ENCODE results near the gene DCST1. TPM values are rescaled to one million over a fixed set of nuclear protein-coding genes. Genes with fewer than 3 reads are reported as not detected.

DCST1 gene
- total and polyA plus RNA-seq, 2 of the 13 experiments (the other 11 are each of a cell fraction or from before 2014, with no cell fraction given) = 0.04 TPM; not detected in 1

DNA sequence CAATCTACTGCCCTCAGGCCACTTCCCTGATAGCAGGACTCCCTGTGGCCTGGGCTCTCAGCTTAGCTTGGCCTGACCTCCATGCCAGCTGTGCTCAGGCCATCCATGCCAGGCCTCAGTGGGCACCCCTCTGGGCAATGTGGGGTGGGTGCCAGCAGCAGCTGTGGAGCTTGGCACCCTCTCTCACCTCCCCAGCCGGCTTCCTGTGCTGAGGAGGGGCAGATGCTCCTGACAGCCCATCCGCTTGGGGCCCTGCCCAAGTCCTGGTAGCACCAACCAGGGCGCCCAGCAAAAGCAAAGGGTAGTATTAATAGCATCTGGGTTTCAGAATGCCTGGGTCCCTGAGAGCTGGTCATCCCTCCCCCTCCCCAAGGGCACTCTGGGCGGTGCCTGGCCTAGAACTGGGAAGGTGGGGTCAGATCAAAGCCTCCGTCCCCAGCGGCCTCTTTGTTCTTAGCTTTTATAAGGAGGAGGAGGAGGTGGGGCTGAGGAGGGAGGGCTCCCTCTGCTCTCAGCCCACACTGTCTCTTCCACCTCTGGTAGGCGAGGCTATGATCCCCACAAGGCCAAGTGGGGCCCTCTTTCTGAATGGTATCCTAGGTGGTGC lies 36.0 kb downstream of the DCST1 start (continued):
- TF ChIP-seq, protein P1, sequence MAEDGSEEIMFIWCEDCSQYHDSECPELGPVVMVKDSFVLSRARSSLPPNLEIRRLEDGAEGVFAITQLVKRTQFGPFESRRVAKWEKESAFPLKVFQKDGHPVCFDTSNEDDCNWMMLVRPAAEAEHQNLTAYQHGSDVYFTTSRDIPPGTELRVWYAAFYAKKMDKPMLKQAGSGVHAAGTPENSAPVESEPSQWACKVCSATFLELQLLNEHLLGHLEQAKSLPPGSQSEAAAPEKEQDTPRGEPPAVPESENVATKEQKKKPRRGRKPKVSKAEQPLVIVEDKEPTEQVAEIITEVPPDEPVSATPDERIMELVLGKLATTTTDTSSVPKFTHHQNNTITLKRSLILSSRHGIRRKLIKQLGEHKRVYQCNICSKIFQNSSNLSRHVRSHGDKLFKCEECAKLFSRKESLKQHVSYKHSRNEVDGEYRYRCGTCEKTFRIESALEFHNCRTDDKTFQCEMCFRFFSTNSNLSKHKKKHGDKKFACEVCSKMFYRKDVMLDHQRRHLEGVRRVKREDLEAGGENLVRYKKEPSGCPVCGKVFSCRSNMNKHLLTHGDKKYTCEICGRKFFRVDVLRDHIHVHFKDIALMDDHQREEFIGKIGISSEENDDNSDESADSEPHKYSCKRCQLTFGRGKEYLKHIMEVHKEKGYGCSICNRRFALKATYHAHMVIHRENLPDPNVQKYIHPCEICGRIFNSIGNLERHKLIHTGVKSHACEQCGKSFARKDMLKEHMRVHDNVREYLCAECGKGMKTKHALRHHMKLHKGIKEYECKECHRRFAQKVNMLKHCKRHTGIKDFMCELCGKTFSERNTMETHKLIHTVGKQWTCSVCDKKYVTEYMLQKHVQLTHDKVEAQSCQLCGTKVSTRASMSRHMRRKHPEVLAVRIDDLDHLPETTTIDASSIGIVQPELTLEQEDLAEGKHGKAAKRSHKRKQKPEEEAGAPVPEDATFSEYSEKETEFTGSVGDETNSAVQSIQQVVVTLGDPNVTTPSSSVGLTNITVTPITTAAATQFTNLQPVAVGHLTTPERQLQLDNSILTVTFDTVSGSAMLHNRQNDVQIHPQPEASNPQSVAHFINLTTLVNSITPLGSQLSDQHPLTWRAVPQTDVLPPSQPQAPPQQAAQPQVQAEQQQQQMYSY (CRISPR knock-in tag; IDR thresholded peaks at IDR 0.05) = no peak
- TF ChIP-seq, protein P2, sequence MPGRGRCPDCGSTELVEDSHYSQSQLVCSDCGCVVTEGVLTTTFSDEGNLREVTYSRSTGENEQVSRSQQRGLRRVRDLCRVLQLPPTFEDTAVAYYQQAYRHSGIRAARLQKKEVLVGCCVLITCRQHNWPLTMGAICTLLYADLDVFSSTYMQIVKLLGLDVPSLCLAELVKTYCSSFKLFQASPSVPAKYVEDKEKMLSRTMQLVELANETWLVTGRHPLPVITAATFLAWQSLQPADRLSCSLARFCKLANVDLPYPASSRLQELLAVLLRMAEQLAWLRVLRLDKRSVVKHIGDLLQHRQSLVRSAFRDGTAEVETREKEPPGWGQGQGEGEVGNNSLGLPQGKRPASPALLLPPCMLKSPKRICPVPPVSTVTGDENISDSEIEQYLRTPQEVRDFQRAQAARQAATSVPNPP (CRISPR knock-in tag; IDR thresholded peaks at IDR 0.05) = no peak
- no peak for TF ChIP-seq ZNF878 (CRISPR knock-in tag; IDR thresholded peaks at IDR 0.05)
- no peak for TF ChIP-seq ZNF20 (CRISPR knock-in tag; IDR thresholded peaks at IDR 0.05)
- no peak for TF ChIP-seq RFX5 (IDR thresholded peaks at IDR 0.05; ENCODE audit: low read depth, low read length)
- TF ChIP-seq TCF7 (IDR thresholded peaks at IDR 0.05; ENCODE audit: low read depth) = peak; percentile 61
- TF ChIP-seq REL (CRISPR knock-in tag; conservative IDR thresholded peaks at IDR 0.05) = no peak

DNA sequence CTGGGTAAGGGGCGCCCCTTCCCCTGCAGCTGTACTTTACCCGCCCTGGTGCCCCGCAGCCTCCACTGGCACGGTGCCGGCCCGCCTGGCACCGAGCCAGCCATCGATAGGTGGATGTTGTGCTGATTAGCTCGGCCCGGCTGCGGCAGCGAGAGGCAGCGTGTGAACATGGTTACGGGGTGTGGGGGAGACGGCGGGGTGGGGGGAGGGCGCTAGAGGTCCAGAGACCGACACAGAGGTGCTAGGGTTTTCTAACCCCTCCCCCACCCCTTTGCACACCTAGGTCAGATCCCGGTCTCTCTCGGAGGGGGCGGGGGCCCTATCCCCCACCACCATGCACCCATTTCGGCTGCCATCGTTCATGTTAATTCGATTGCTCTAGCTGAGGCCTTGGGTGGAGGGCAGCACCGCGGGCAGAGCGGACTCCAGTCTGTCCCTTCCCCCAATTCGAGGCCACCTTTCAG lies 36.6 kb downstream of the DCST1 start:
- DNase-seq (ENCODE audit: low spot score) (no peak), FAIRE-seq (no peak), ATAC-seq (no peak)
- Histone ChIP-seq H4K20me1 (ENCODE audit: insufficient read depth, low read length) (no peaks in the 10 kb centered on the region), H3K4me3 (replicated peaks in 1 of 3; ENCODE audit: insufficient read depth in 1 of 3, low read depth in 2 of 3, low read length in 3 of 3) (peak overlapping the region; percentile 8 to 63 (median 19); a peak in 3 of 6 replicates), H3K79me2 (ENCODE audit: insufficient read depth, low read length) (no peaks in the 10 kb centered on the region), H2AFZ (ENCODE audit: low read length) (no peak overlapping the region), H3K4me1 (ENCODE audit: insufficient read depth, low read length) (peaks cover 21% of the 10 kb centered on the region), H3K27me3 (ENCODE audit: control insufficient read depth in 1 of 2, insufficient read depth in 2 of 2, low read length in 2 of 2) (peaks cover 5 to 34% of the 10 kb centered on the region in 2 experiments), H3K9me3 (ENCODE audit: low read length) (no peaks in the 10 kb centered on the region), H3K27ac (ENCODE audit: extremely low read length, insufficient read depth, low read length) (no peak overlapping the region), H3K36me3 (replicated peaks in 1 of 2; ENCODE audit: control insufficient read depth in 1 of 2, insufficient read depth in 2 of 2, low read length in 2 of 2) (peaks cover 3 to 7% of the 10 kb centered on the region in 2 experiments; a peak in 3 of 5 replicates), H3K9ac (ENCODE audit: insufficient read depth, low read depth, low read length) (no peak overlapping the region; the same call in 1 of the 2 replicates), H3K4me2 (ENCODE audit: low read depth, low read length) (peak overlapping the region; percentile 83)
- in situ Hi-C loops (cut with HindIII; ENCODE audit: extremely low pct_ligation_motif_present, low pct_unique_long_range_greater_than_20kb) (no loop called here), intact Hi-C loops (cut with micrococcal nuclease; ENCODE audit: unreplicated experiment) (no loop called here)
- no TSS peak for BruUV-seq (replicated peaks)
- ChIA-PET CTCF (ENCODE audit: low intra/inter-chr PET ratio, low total read pairs) (interaction anchor here (1.2 kb wide), 1 partner anchor 15 kb away, joined by 3 read pairs; no protein-coding TSS in a partner anchor), POLR2A (interaction anchor here (0.9 to 1.3 kb wide), 4 partner anchors 10 to 69 kb away, joined by 3 to 4 read pairs (median 4); no protein-coding TSS in a partner anchor)
- WGBS (ENCODE audit: low lambda C conversion rate) = 87% methylated on average over 22 of the region's 28 CpGs
- TF ChIP-seq ZSCAN20 (CRISPR knock-in tag; IDR thresholded peaks at IDR 0.05; ENCODE audit: borderline replicate concordance) (no peak), RBFOX2 (IDR thresholded peaks at IDR 0.05; ENCODE audit: low read depth, low read length) (0 out of 2 replicates have a peak, but pooled peaks have one; percentile 49)
